Measurements from ENCODE around the gene PRKAR2B.
"Not testable (repeated sequence)": the region's sequence is repeated elsewhere in the genome, so short reads cannot be mapped to it uniquely, and the experiment has no call there.

PRKAR2B gene

GRCh38 chr7:107079212-107079940 is 34.9 kb downstream of the PRKAR2B start:
- DNase-seq: no peak

- DNase-seq: no peak
These were observed 35.6 kb downstream of the PRKAR2B start for GRCh38 chr7:107080099-107080505.

- DNase-seq: no peak
These were observed 36.0 kb downstream of the PRKAR2B start for GRCh38 chr7:107080533-107080932.

- no peak for DNase-seq
These were observed 40.7 kb downstream of the PRKAR2B start for GRCh38 chr7:107085180-107085579.

GRCh38 chr7:107089627-107090026 is 45.1 kb downstream of the PRKAR2B start:
- no peak for DNase-seq

- DNase-seq: no peak
These were observed 46.0 kb downstream of the PRKAR2B start for GRCh38 chr7:107090457-107090856.

- DNase-seq: no peak
These were observed 46.8 kb downstream of the PRKAR2B start for GRCh38 chr7:107091306-107091705.

GRCh38 chr7:107093671-107094070 is 49.2 kb downstream of the PRKAR2B start:
- DNase-seq: not testable (repeated sequence)

- not testable (repeated sequence) for DNase-seq
These were observed 54.6 kb downstream of the PRKAR2B start for GRCh38 chr7:107099154-107099553.

- no peak for DNase-seq
These were observed 56.3 kb downstream of the PRKAR2B start for GRCh38 chr7:107100824-107101223.

- DNase-seq: peak; percentile 47 to 67
These were observed 58.9 kb downstream of the PRKAR2B start for GRCh38 chr7:107103369-107103768.

- DNase-seq: no peak
These were observed 60.3 kb downstream of the PRKAR2B start for GRCh38 chr7:107104801-107105200.

- no peak for DNase-seq
These were observed 61.2 kb downstream of the PRKAR2B start for GRCh38 chr7:107105591-107106245.

- DNase-seq: no peak
These were observed 64.4 kb downstream of the PRKAR2B start for GRCh38 chr7:107108793-107109371.

GRCh38 chr7:107109955-107110354 is 65.5 kb downstream of the PRKAR2B start:
- no peak for DNase-seq

GRCh38 chr7:107111196-107111595 is 66.7 kb downstream of the PRKAR2B start:
- DNase-seq: no peak

GRCh38 chr7:107113866-107114265 is 69.4 kb downstream of the PRKAR2B start:
- DNase-seq: no peak

- DNase-seq: no peak
These were observed 70.6 kb downstream of the PRKAR2B start for GRCh38 chr7:107115114-107115513.

- no peak for DNase-seq
These were observed 71.4 kb downstream of the PRKAR2B start for GRCh38 chr7:107115762-107116540.

- no peak for DNase-seq
These were observed 73.8 kb downstream of the PRKAR2B start for GRCh38 chr7:107118109-107118900.

GRCh38 chr7:107119376-107120105 is 75.0 kb downstream of the PRKAR2B start:
- DNase-seq: no peak

- DNase-seq: no peak
These were observed 78.0 kb downstream of the PRKAR2B start for GRCh38 chr7:107122486-107122911.

Measured in SW 1271 (cell line).